ENCODE measurements around the gene TAF11L10. TPM values are rescaled to one million over a fixed set of nuclear protein-coding genes. Genes with fewer than 3 reads are reported as not detected.
"Not testable (repeated sequence)": the region's sequence is repeated elsewhere in the genome, so short reads cannot be mapped to it uniquely, and the experiment has no call there.

TAF11L10 gene
- total RNA-seq (not detected), polyA plus RNA-seq (ENCODE audit: insufficient read depth, low read depth, low replicate concordance) (not detected)
- long read RNA-seq, donor 1: 0 reads
- long read RNA-seq, donor 2: 0 reads
- long read RNA-seq, donor 3: 0 reads
- long read RNA-seq, donor 4: 0 reads
- long read RNA-seq, donor 5: 0 reads
- long read RNA-seq, donor 6: 0 reads
- long read RNA-seq, donor 7: 0 reads
- long read RNA-seq, donor 8: 0 reads
- long read RNA-seq, donor 9: 0 reads
- long read RNA-seq, donor 10: 0 reads

DNA sequence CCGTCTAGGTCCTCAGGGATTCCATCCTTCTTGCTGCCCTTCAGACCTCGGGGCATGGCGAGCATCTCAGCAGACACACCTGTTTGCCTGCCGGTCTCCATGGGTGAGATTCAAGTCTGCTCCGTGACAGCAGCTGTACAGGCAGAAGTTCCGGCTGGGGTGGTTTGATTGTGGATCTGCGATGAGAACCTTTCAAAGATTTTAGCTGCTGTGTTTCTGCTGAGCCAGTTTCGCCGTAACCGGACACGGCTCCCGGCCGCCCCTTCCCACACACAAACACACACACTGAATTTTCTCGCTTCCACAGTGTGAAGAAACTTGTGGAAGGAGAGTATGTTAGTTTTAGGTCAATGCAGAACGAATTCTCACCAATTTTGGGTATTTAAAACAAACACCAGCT lies at the start of gene TAF11L10:
Gene TAF11L10, minus strand, starts transcription at position 101 of the 400 bp plus-strand sequence.
- H3K4me3 ChIP-seq (ENCODE audit: low read length in 3 of 3); H3K36me3 ChIP-seq (ENCODE audit: control insufficient read depth in 2 of 3, insufficient read depth in 3 of 3, low read length in 3 of 3); H3K9ac ChIP-seq (ENCODE audit: low read length in 3 of 3); H3K4me1 ChIP-seq (ENCODE audit: control insufficient read depth in 2 of 3, insufficient read depth in 2 of 3, low read depth in 1 of 3, low read length in 3 of 3); H3K27me3 ChIP-seq (ENCODE audit: control insufficient read depth, insufficient read depth, low read length); H3K9me3 ChIP-seq (ENCODE audit: control insufficient read depth in 2 of 3, insufficient read depth in 1 of 3, low read length in 3 of 3); FAIRE-seq; DNase-seq; H3K27ac ChIP-seq (ENCODE audit: low read depth in 2 of 2, low read length in 2 of 2); intact Hi-C loops (cut with DNase I): not testable (repeated sequence)

DNA sequence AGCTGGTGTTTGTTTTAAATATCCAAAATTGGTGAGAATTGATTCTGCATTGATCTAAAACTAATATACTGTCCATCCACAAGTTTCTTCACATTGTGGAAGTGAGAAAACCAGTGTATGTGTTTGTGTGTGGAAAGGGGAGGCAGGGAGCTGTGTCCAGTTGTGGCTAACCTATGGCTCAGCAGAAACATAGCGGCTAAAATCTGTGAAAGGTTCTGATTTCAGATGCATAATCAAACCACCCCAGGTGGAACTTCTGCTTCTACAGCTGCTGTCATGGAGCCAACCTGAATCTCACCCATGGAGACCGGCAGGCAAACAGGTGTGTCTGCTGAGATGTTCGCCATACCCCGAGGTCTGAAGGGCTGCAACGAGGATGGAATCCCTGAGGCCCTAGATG lies 36.5 kb upstream of the TAF11L10 start, which contains the start of gene TAF11L14:
Gene TAF11L14, plus strand, starts transcription at position 301 of the 400 bp plus-strand sequence.
- no peaks in the 10 kb centered on the region for H3K27me3 ChIP-seq (ENCODE audit: control insufficient read depth, insufficient read depth, low read length)
- H3K4me1 ChIP-seq (ENCODE audit: control insufficient read depth in 2 of 3, insufficient read depth in 2 of 3, low read depth in 1 of 3, low read length in 3 of 3): no peaks in the 10 kb centered on the region
- TF ChIP-seq, protein P1, sequence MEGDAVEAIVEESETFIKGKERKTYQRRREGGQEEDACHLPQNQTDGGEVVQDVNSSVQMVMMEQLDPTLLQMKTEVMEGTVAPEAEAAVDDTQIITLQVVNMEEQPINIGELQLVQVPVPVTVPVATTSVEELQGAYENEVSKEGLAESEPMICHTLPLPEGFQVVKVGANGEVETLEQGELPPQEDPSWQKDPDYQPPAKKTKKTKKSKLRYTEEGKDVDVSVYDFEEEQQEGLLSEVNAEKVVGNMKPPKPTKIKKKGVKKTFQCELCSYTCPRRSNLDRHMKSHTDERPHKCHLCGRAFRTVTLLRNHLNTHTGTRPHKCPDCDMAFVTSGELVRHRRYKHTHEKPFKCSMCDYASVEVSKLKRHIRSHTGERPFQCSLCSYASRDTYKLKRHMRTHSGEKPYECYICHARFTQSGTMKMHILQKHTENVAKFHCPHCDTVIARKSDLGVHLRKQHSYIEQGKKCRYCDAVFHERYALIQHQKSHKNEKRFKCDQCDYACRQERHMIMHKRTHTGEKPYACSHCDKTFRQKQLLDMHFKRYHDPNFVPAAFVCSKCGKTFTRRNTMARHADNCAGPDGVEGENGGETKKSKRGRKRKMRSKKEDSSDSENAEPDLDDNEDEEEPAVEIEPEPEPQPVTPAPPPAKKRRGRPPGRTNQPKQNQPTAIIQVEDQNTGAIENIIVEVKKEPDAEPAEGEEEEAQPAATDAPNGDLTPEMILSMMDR (IDR thresholded peaks at IDR 0.05; ENCODE audit: borderline replicate concordance, extremely low read depth, insufficient read depth): no peak
- FAIRE-seq: no peak
- intact Hi-C loops (cut with DNase I): no loop called here
- no peak within 1 kb of the TSS for H3K27ac ChIP-seq (ENCODE audit: low read depth in 2 of 2, low read length in 2 of 2)
- no peaks in the 10 kb centered on the region for H3K9me3 ChIP-seq (ENCODE audit: control insufficient read depth in 2 of 3, insufficient read depth in 1 of 3, low read length in 3 of 3)
- DNase-seq: no peak
- no peak within 1 kb of the TSS for H3K4me3 ChIP-seq (ENCODE audit: low read length in 3 of 3)
- no peaks in the 10 kb centered on the region for H3K36me3 ChIP-seq (ENCODE audit: control insufficient read depth in 2 of 3, insufficient read depth in 3 of 3, low read length in 3 of 3)
- no peak within 1 kb of the TSS for H3K9ac ChIP-seq (ENCODE audit: low read length in 3 of 3)

DNA sequence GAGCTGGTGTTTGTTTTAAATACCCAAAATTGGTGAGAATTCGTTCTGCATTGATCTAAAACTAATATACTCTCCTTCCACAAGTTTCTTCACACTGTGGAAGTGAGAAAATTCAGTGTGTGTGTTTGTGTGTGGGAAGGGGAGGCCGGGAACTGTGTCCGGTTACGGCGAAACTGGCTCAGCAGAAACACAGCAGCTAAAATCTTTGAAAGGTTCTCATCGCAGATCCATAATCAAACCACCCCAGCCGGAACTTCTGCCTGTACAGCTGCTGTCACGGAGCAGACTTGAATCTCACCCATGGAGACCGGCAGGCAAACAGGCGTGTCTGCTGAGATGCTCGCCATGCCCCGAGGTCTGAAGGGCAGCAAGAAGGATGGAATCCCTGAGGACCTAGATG lies 34.2 kb upstream of the TAF11L10 start, which contains the start of gene TAF11L13:
Gene TAF11L13, plus strand, starts transcription at position 301 of the 400 bp plus-strand sequence.
- H3K27me3 ChIP-seq (ENCODE audit: control insufficient read depth, insufficient read depth, low read length); H3K36me3 ChIP-seq (ENCODE audit: control insufficient read depth in 2 of 3, insufficient read depth in 3 of 3, low read length in 3 of 3); H3K9ac ChIP-seq (ENCODE audit: low read length in 3 of 3); intact Hi-C loops (cut with DNase I); H3K27ac ChIP-seq (ENCODE audit: low read depth in 2 of 2, low read length in 2 of 2); H3K9me3 ChIP-seq (ENCODE audit: control insufficient read depth in 2 of 3, insufficient read depth in 1 of 3, low read length in 3 of 3); H3K4me1 ChIP-seq (ENCODE audit: control insufficient read depth in 2 of 3, insufficient read depth in 2 of 3, low read depth in 1 of 3, low read length in 3 of 3); FAIRE-seq; H3K4me3 ChIP-seq (ENCODE audit: low read length in 3 of 3); DNase-seq: not testable (repeated sequence)

DNA sequence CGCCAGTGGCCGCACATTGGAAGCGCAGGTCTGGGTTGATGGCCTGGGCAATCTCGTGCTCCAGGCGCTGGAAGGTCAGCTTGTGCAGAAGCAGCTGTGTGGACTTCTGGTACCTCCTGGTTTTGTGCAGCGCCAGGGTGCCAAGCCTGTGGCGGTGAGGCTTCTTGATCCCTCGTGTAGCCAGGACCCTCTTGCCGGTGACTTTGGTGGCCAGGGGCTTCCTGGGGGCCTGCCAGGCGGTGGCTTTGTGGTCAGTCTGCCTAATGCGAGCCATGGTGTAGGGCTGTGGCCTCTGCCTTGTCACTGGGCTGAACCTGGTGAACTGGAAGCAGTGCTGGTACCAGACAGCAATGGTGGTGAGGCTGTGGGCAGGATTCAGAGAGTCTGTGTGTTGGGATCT lies 28.1 kb upstream of the TAF11L10 start:
- Histone ChIP-seq H3K9me3 (ENCODE audit: control insufficient read depth in 2 of 3, insufficient read depth in 1 of 3, low read length in 3 of 3) (no peaks in the 10 kb centered on the region), H3K27ac (ENCODE audit: low read depth in 2 of 2, low read length in 2 of 2) (no peak overlapping the region), H3K4me3 (ENCODE audit: low read length in 3 of 3) (no peak overlapping the region), H3K36me3 (ENCODE audit: control insufficient read depth in 2 of 3, insufficient read depth in 3 of 3, low read length in 3 of 3) (no peaks in the 10 kb centered on the region), H3K4me1 (ENCODE audit: control insufficient read depth in 2 of 3, insufficient read depth in 2 of 3, low read depth in 1 of 3, low read length in 3 of 3) (no peaks in the 10 kb centered on the region), H3K27me3 (ENCODE audit: control insufficient read depth, insufficient read depth, low read length) (no peaks in the 10 kb centered on the region), H3K9ac (ENCODE audit: low read length in 3 of 3) (no peak overlapping the region)
- intact Hi-C loops (cut with DNase I): no loop called here
- TF ChIP-seq, protein P1 (IDR thresholded peaks at IDR 0.05; ENCODE audit: borderline replicate concordance, extremely low read depth, insufficient read depth): no peak
- DNase-seq (no peak), FAIRE-seq (no peak)
